Left ventricle myocardium superior (tissue), 1 donor: ENCODE measurements around the gene ARIH2. TPM values are rescaled to one million over a fixed set of nuclear protein-coding genes. Genes with fewer than 3 reads are reported as not detected.

Experiments
- ATAC-seq: fragments of 200-7000 bp; cut with Tn5 transposase; one replicate; pipeline ENCODE4 v1.9.1; 2020; ENCODE audit warnings: mild to moderate bottlenecking, moderate library complexity
- DNase-seq: peaks from one replicate; pipeline ENCODE4 v3.0.0-alpha.2; 2020
- intact Hi-C: fragments of 100-400 bp; cut with micrococcal nuclease; formaldehyde crosslinking; loops from one replicate; pipeline ENCODE4 v1.11.0; 2022
- total RNA-seq: library from RNA; stranded (reverse); fragmentation: NEBNext Ultra II Directional; extraction: Animal tissue kit (Norgen Biotek cat#: 25700); gene quantifications from one replicate; pipeline ENCODE4 v1.2.1, GENCODE V29; 2021
- donor health status: DM: no; HTN: yes; CAD: no; lungs with severe emphysema.

ARIH2 gene
- total RNA-seq, 1 donor from 2014 or later: 141 TPM

DNA sequence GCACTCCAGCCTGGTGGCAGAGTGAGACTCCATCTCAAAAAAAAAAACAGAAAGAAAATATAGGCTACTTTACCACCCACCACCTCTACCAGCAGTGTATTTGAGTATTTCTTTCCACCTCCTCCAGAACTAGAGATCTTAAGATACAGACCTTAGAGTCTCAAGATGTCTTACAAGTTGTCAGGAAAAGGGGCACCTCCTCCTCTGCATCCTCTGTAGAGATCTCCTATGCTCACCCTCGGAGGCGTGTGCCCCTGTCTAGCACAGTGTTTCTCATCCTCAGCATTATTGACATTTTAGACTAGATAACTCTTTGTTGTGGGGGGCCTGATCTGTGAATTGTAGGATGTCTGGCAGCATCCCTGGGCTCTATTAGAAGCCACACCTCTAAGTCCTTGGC is 43.7 kb downstream of the ARIH2 start:
- intact Hi-C loops: no loop called here
- ATAC-seq: no peak
- DNase-seq: no peak

DNA sequence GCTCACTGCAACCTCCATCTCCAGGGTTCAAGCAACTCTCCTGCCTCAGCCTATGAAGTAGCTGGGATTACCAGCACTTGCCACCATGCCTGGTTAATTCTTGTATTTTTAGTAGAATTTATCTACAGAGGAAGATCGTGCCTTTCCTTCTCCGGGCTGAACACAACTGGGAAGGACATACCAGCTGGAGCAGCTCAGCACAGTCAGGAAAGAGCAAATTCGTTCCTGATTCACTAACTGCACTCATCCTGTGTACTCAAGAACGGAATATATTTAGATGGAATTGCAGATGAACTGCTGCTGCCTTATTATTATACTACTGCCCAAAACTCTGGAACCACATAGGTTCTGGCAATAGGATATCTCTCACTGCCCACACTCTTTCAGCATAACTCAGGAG is 44.3 kb downstream of the ARIH2 start:
- intact Hi-C loops: no loop called here
- ATAC-seq (no peak), DNase-seq (no peak)

DNA sequence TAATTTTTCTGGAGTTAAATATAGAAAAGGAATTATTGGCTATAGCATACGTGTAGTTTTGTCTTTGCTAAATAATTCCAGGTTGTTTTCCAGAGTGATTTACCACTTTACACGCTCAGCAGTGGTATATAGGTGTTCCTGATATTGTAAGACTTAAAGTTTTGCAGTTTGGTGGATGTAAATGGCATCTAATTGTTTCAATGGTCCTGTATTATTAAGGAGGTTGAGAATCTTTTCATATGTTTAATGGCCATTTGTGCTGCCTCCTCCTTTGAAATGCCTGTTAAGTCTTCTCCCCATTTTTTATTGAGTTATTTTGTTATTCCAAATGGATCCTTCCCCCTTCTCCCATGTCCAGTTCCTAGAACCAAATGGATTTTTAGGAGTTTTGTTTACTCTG is 44.9 kb downstream of the ARIH2 start:
- DNase-seq (no peak), ATAC-seq (no peak)
- intact Hi-C loops: no loop called here

DNA sequence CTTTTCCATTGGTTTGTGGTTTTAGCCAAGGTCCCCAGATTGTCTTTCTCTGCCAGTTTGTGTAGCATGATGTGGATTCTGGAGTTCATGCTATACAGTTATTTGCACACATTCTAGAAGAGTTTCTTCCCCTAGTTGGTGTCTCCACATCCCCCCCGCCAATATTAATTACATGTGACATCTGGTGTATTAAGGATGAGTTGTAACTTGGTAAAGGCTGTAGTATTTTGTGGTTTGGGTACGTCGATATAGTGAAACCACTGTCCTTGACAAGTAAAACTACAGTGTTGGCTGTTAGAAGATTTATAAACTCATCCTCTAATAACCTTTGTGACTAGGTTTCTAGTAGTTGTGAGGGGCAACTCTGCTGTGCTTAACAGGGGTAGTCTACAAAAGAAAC is 47.7 kb downstream of the ARIH2 start:
- intact Hi-C loops: no loop called here

DNA sequence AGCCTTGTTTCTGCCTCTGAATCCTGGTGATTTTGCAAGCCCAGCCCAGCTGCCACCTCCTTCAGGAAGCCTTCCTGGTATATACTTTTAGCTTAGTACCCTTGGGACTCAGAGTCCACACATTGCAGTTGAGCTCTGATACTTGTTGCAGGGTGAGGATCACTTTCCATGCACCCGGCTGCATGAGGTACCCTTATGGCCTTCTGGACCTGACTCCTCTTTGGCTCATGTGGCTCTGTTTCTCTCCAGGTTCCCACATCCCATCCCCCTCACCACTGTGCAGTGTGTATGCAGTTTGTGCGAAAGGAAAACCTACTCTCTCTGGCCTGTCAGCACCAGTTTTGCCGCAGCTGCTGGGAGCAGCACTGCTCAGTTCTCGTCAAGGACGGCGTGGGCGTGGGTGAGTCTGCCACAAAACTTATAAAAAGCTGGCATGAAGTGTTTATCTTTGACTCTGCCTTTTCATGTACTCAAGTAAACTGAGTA is 48.3 kb downstream of the ARIH2 start:
- no peak for DNase-seq
- peak; percentile 20 for ATAC-seq
- intact Hi-C loops: no loop called here

More for the DNA sequence above, 47.7 kb downstream of the ARIH2 start:
- ATAC-seq (no peak), DNase-seq (no peak)

DNA sequence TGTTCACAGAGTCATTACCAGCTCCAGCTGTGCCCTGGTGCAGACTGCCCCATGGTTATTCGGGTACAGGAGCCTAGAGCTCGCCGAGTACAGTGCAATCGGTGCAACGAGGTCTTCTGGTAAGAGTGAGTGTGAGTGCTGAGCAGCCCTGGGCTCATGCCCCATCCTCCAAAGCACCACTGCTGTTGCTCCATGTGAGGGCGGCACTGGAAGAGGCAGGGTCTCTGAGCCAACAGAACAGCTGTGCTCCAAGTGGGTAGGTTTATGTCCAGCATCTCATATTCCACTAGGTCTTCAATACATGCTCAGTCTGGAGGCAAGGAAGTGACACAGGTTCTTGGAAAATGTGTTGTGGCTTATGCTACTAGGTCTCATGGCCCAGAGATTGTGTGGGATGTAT is 51.9 kb downstream of the ARIH2 start:
- no peak for ATAC-seq

DNA sequence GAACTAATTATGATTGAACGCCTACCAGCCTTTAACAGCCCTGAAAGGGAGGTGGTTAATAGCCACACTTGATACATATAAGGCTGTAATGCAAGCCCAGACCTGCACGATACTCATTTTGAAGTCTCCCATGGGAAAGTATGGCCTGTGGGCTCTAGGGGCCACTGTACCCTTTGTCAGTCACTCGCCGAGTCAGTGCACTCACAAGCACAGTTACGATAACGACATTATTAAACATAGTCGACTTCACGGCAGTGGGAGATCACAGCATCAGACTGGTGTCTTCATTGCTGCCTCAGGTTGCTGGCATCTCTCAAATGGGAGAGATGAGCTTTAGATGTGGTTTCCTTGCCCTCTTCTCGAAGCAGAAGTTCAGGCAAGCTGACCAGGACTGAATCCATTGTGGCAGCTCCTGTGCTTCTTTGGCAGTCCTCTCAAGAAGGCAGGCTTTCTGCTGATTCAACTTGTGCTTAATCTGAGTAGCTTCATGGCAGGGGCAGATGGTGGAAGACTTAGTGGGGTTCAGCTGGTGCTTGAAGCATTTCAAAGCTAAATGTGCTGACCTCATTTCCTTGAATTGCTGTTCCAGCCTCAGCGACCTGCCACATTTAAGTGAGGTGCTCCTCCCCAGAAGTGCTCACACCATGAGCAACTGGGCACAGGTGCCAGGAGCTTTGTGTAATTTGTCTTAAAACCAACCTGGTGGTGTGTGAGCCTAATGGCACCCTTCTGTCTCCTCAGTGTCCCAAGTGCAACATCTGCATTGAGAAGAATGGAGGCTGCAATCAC is 55.6 kb downstream of the ARIH2 start:
- ATAC-seq (no peak), DNase-seq (no peak)
- intact Hi-C loops: no loop called here

More for the DNA sequence above, 51.9 kb downstream of the ARIH2 start:
- intact Hi-C loops: no loop called here
- no peak for DNase-seq

DNA sequence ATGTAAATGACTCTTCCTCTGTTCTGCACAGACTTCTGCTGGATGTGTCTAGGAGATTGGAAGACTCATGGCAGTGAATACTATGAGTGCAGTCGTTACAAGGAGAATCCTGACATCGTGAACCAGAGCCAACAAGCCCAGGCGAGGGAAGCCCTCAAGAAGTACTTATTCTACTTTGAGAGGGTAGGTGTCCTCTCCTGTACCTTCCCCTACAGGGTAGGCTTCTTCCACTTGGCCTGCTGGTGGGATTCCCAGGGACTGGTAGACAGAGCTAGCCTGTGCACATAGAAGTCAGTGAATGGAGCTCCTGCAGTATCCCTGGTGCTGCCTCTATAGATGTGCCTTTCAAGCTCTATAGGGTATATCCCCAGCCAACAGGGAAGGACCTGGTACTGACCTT is 60.8 kb downstream of the ARIH2 start:
- intact Hi-C loops: no loop called here
- ATAC-seq (no peak), DNase-seq (no peak)

DNA sequence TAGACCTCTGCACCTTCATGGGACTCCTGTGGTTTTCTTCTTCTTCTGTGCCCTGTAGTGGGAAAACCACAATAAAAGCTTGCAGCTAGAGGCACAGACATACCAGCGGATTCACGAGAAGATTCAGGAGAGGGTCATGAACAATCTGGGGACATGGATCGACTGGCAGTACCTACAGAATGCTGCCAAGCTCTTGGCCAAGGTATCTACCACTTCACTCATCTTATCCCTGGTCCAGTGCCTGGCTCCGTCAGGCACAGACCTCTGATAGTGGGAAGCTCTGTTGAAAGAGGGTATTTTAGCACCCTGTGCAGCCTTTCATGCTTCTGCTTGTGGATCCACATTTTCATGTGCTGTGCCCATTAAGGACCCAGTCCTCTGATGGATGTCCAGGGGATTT is 61.7 kb downstream of the ARIH2 start:
- intact Hi-C loops: no loop called here
- peak; percentile 70 for ATAC-seq
- no peak for DNase-seq

DNA sequence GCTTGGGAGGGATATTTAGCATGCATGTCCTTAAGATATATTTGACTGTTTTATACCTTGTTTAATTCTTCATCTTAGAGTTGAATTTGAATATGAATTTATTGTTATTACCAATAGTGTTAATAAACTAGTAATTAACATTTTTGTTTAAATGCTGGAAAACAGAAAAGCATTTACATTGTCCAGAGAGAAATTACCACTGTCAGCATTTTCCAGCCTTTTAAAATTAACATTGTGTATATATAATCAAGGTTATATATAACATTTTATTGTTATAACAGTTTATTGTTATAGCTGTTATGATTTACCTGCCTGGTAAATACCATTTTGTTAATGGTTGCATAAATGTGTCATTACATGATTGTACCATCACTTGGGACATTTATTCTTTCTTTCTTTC is 63.4 kb downstream of the ARIH2 start:
- intact Hi-C loops: no loop called here
- ATAC-seq: no peak
- DNase-seq: no peak

DNA sequence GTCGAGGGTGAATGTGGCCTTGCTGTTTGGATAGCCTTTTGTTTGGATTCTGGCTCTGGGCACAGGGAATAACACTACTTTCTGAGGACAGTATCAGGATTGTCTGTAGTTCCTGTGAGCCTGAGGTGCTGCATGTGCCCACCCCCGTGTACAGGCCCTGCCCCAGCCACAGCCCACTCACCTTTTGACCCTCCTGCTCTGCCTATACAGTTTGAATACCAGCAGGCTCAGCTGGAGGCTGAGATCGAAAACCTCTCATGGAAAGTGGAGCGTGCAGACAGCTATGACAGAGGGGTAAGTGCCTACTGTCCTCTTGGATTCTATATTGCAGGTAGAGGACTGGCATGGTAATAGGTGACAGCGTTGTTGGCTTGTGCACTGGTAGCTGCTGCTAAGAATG is 64.0 kb downstream of the ARIH2 start:
- ATAC-seq (no peak), DNase-seq (no peak)
- intact Hi-C loops: no loop called here

DNA sequence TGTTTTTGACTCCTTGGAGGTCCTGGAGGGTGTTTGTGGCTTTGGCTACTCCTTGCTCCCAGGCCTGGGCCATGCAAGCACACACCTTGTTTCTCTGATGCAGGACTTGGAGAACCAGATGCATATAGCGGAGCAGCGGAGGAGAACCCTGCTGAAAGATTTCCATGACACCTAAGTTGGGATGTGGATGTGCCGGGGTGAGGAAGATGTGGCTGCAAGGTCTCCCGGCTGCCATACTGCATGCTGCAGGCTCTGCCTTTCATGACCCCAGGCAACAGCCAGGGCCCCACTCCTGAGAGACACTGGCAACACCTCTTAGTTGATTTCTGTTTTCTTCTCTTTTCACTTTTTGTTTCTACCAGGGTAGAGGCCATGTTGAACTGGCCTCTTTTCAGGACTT is 64.5 kb downstream of the ARIH2 start:
- no peak for ATAC-seq
- no peak for DNase-seq
- intact Hi-C loops: no loop called here

DNA sequence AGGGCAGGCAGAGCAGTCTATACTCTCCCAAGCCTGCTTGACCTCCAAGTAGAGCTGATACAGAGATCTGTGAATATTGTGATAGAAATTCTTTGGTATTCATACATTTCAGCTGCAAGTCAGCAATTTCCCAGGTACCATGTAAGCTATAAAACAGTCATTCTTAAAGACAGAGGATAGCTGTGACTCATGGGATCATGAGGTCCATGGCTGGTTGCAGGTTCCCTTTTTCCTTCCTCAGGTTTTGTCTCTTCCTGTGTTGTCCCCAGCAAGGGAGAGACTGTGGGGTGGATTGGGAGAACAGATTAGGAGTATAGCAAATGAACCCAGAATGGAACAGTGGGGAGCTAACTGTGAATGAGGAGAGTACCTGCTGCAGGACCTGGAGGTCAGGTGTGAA is 66.0 kb downstream of the ARIH2 start:
- DNase-seq (no peak), ATAC-seq (no peak)
- intact Hi-C loops: no loop called here

DNA sequence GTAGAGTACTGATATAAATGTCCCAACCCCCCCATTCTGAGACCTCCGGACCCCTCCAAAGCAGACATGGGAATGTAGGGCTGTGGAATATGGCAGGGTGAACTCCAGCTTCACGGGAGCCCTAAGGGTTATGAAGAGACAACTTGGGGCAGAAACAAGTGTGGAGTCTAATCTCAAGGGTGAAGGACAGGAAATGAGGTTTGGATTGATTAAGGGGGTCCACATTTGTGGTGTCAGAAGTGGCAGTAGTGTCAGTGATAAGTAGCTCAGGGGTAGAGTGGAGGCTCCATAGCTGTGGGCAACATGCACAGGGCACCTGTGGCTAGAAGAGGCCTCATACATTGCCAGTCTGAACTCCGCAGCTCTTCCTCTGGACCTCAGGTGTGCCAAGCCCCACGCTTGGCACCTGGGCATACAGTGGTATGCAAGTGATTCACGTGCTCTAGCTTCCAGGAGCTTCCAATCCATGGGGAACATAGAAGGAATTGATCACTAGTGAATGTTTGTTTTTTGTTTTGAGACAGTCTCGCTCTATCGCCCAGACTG is 67.3 kb downstream of the ARIH2 start:
- ATAC-seq: no peak
- no peak for DNase-seq
- intact Hi-C loops: no loop called here

DNA sequence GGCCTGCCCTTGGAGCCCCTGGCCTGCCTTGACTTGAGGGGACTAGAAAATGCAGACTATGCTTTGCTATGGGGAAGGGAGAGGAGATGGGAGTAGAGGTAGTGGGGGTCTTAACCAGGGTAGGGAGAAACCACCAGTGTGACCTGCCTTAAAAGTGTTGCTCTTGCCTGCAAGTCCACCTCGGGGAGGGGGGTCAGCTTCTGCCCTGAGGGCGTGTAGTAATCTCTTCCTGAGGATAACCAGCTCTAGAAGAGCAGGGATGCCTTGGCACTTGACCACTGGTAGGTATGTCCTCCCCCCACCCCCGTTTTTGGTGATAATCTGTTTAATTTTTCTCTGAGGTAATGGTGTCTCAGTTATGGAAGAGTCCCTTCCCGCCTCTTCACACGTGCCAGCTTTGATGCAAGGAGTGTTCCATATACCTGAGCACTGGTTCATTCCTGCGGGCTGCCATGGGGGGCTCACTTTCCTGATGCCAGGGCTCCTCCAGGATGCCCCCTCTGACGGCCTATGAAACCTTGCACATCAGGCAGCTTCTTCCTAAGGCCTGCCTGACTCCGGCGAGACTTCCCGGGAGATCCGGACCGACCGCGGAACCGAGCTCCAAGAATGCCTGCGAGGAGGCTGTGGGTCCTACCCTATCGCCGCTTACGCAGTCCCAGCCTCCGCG is 70.6 kb downstream of the ARIH2 start:
- DNase-seq (no peak), ATAC-seq (no peak)
- intact Hi-C loops: no loop called here

DNA sequence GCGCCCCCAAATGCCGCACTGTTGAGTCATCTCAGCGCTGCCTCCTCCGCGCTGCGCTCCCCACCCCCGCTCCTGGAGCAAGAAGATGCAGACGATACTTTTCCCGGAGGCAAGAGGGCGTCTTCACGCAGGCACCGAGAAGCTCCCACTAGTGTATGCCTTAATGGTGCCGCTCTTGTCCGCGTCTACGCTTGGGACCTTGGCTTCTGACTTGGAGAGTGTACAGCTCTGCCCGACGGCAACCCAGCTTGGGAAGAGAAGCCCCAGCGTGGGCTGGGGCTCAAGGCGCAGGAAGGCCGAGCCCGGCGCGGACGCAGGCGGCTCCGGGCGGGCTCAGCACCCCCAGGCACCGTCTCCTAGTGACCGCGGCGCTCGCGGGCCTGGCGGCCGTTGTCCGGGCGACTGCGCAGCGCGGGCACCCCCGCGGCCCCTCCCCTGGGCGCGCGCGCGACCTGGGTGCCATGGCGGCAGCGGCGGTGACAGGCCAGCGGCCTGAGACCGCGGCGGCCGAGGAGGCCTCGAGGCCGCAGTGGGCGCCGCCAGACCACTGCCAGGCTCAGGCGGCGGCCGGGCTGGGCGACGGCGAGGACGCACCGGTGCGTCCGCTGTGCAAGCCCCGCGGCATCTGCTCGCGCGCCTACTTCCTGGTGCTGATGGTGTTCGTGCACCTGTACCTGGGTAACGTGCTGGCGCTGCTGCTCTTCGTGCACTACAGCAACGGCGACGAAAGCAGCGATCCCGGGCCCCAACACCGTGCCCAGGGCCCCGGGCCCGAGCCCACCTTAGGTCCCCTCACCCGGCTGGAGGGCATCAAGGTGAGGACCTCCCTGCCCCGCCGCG is 71.4 kb downstream of the ARIH2 start, which contains the start of gene P4HTM:
Gene P4HTM, plus strand, starts transcription at position 446 of the 840 bp plus-strand sequence. Its CDS starts 16 bp downstream, at position 462.
- intact Hi-C loops: no loop called here
- DNase-seq (peak; percentile 90), ATAC-seq (peak; percentile 86)

DNA sequence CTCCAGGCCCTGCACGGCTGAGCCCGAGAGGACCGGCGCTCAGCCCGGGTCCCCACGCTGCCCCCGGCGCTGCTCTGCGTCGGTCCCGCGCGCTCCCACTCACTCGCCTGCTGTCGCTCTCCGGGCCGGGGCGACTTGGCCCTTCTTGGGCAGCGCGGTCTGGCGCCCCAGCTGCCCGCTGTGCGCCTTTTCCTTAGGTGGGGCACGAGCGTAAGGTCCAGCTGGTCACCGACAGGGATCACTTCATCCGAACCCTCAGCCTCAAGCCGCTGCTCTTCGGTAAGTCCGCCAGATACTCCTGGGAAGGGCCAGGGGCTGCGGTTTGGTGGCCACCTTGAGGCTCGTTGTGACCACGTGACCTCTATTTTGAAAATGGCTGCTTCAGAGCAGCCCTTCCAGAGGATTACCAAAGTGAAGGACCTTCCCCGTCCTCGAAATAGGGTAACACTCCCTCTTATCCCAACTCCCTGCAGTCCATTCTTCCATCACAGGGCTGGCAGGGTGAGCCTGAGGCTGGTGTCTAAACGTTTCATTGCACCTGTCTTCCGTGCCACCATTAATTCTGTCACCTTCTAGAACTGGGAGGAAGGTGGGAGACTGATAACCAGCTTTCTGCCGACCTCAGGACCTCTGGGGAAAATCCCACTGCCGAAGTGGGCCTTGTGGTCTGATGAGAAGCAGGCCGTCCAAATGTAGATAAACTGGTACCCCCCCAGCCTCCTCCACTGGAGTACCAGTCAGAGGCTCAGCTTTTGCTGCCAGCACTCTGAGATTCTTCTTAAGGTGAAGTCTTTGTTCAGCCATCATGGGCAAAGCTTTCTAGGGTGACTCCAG is 72.2 kb downstream of the ARIH2 start:
- ATAC-seq (peak; percentile 25), DNase-seq (peak; percentile 43)
- intact Hi-C loops: no loop called here

DNA sequence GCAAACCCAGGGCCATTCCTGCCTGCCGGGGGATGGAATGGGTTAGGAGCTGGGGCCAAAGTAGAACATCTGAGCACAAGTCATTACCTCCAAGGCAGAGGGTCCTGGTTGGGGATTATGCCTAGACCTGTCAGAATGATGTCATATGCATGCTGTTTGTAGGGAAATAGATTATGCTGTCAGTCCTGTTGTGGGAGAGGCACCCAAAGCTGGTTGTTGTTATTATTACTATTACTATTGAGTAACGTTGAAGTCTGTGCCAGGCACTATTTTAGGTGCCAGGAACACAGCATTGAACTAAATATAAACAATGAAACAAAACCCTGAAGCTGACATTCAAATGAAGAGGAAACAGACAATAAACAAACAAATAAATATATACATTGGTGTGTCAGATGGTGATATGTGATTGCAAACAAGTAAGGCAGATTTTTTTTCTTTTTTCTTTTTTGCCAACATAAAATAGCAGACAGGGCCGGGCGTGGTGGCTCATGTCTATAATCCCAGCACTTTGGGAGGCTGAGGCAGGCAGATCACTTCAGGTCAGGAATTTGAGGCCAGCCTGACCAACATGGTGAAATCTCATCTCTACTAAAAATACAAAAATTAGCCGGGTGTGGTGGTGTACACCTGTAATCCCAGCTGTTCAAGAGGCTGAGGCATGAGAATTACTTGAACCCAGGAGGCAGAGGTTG is 73.4 kb downstream of the ARIH2 start:
- DNase-seq (no peak), ATAC-seq (no peak)
- intact Hi-C loops: no loop called here
